Renal cortical epithelial cell (primary cell): ENCODE results near the gene KIF17. TPM values are rescaled to one million over a fixed set of nuclear protein-coding genes. Genes with fewer than 3 reads are reported as not detected.
A peak's percentile ranks its signal among the peaks of the same experiment; 100 is the strongest.

Experiments used
- DNase-seq: peaks from one replicate; pipeline ENCODE4 v3.0.0-alpha.2; 2011; ENCODE audit warnings: low read depth
- total RNA-seq: library from RNA; depleted of rRNA; stranded (reverse); fragments of >200 nt; gene quantifications from 2 replicates; pipeline ENCODE4 v1.2.3, GENCODE V29; 2014

KIF17 gene
- 0.87 and 2.5 TPM in 2 replicates for total RNA-seq

GRCh38 chr1:20717452-20718342 lies at the start of gene KIF17:
Gene KIF17 (minus strand): TSS chr1:20718007. CDS start chr1:20717706, 301 bp downstream.
- DNase-seq = peak; percentile 61

GRCh38 chr1:20767271-20767670 lies 49.5 kb upstream of the KIF17 start:
- no peak for DNase-seq

GRCh38 chr1:20763417-20763816 lies 45.6 kb upstream of the KIF17 start:
- DNase-seq = no peak

GRCh38 chr1:20760322-20760721 lies 42.5 kb upstream of the KIF17 start:
- DNase-seq = no peak

- DNase-seq = peak; percentile 71
Measured at GRCh38 chr1:20753589-20753988, 35.8 kb upstream of the KIF17 start.

GRCh38 chr1:20751462-20751990 lies 33.7 kb upstream of the KIF17 start:
- DNase-seq = no peak

GRCh38 chr1:20742671-20743070 lies 24.9 kb upstream of the KIF17 start:
- DNase-seq = no peak

GRCh38 chr1:20740781-20741180 lies 23.0 kb upstream of the KIF17 start:
- DNase-seq = no peak

GRCh38 chr1:20739225-20739624 lies 21.4 kb upstream of the KIF17 start:
- DNase-seq = no peak

GRCh38 chr1:20735581-20736111 lies 17.8 kb upstream of the KIF17 start:
- DNase-seq = no peak

- no peak for DNase-seq
Measured at GRCh38 chr1:20733360-20733975, 15.7 kb upstream of the KIF17 start.

GRCh38 chr1:20732588-20733359 lies 15.0 kb upstream of the KIF17 start, which contains the start of gene SH2D5:
Gene SH2D5 (minus strand): TSS chr1:20732703. CDS start chr1:20728044, 4,659 bp downstream.
- DNase-seq = peak; percentile 97

GRCh38 chr1:20732071-20732587 lies 14.3 kb upstream of the KIF17 start:
- DNase-seq = peak; percentile 32

GRCh38 chr1:20731057-20731991 lies 13.5 kb upstream of the KIF17 start:
- DNase-seq = no peak

- no peak for DNase-seq
Measured at GRCh38 chr1:20730690-20731056, 12.9 kb upstream of the KIF17 start.

GRCh38 chr1:20729990-20730689 lies 12.3 kb upstream of the KIF17 start:
- no peak for DNase-seq

GRCh38 chr1:20729155-20729931 lies 11.5 kb upstream of the KIF17 start:
- DNase-seq = no peak

- no peak for DNase-seq
Measured at GRCh38 chr1:20728371-20729154, 10.8 kb upstream of the KIF17 start.
